ENCODE measurements around the gene MANBA. TPM values are rescaled to one million over a fixed set of nuclear protein-coding genes. Genes with fewer than 3 reads are reported as not detected.
"Not testable (repeated sequence)": the region's sequence is repeated elsewhere in the genome, so short reads cannot be mapped to it uniquely, and the experiment has no call there.

The MANBA gene
- total RNA-seq, 1 donor from 2014 or later: 9.7 TPM

DNA sequence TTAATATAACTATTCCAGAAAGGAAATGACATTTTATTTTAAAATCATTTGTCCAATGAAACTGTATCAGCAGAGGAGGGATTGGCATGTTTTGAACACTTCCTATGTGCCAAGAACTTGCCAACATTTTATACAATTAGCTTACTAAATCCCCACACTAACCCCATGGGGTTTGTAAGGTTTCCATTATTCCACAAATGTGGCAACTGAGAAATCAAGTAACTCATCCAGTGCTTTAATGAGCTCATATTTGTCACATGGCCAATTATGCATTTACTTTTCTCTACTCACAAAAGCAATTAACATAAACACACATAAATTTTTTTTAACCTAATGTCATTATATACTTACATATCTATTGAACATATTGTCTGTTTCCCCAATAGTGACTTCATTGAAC is 37.3 kb downstream of the MANBA start:
- Histone ChIP-seq H3K27ac (peak overlapping the region in 1 of 2 donors; percentile 20), H3K4me1 (peaks cover 0 to 7% of the 10 kb centered on the region in 2 donors), H3K9me3 (no peaks in the 10 kb centered on the region), H3K36me3 (peaks cover 2 to 13% of the 10 kb centered on the region in 2 donors), H3K27me3 (no peaks in the 10 kb centered on the region), H3K4me3 (no peak overlapping the region)
- TF ChIP-seq CTCF (IDR thresholded peaks at IDR 0.05): no peak
- intact Hi-C loops (cut with DNase I): no loop called here
- DNase-seq (ENCODE audit: low spot score in 2 of 2): no peak

GRCh38 chr4:102722740-102723139 is 38.0 kb downstream of the MANBA start:
- Histone ChIP-seq H3K4me1 (peaks cover 0 to 7% of the 10 kb centered on the region in 2 donors), H3K27me3 (no peaks in the 10 kb centered on the region), H3K27ac (peak overlapping the region; percentile 20 to 65), H3K4me3 (no peak overlapping the region), H3K36me3 (peaks cover 2 to 13% of the 10 kb centered on the region in 2 donors), H3K9me3 (no peaks in the 10 kb centered on the region)
- DNase-seq (ENCODE audit: low spot score in 2 of 2): no peak
- no peak for TF ChIP-seq CTCF (IDR thresholded peaks at IDR 0.05)
- intact Hi-C loops (cut with DNase I): no loop called here

GRCh38 chr4:102718833-102719575 is 41.8 kb downstream of the MANBA start:
- H3K27me3 ChIP-seq; H3K4me1 ChIP-seq; H3K9me3 ChIP-seq; intact Hi-C loops (cut with DNase I); H3K27ac ChIP-seq; DNase-seq (ENCODE audit: low spot score in 2 of 2); H3K4me3 ChIP-seq: not testable (repeated sequence)
- peaks cover 2 to 18% of the 10 kb centered on the region in 2 donors for H3K36me3 ChIP-seq

DNA sequence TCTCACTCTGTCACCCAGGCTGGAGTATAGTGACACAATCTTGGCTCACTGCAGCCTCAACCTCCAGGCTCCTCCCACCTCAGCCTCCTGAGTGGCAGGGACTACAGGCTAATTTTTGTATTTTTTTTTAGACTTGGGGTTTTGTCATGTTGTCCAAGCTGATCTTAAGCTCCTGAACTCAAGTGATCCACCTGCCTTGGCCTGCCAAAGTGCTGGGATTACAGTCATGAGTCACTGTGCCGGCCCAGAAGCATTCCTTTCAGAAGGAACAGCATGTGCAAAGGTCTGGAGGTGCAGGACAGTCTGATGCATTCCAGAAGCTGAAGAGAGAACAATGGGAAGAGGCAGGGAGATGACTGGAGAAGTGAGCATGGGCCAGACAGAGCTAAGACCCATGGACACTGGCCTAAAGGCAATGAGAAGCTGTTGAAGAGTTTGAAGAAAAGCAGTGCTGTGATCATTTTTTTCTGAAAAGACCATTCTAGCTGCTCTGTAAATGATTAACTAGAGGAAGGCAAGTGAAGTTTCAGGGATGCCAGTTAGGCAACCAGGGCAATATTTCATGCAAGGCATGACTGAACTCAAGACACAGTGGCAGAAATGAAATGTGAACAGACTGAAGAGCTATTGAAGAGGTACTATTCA is 43.2 kb downstream of the MANBA start:
- Histone ChIP-seq H3K36me3 (peaks cover 2 to 18% of the 10 kb centered on the region in 2 donors), H3K9me3 (no peaks in the 10 kb centered on the region), H3K27ac (no peak overlapping the region), H3K4me1 (no peaks in the 10 kb centered on the region), H3K4me3 (no peak overlapping the region), H3K27me3 (no peaks in the 10 kb centered on the region)
- no peak for TF ChIP-seq CTCF (IDR thresholded peaks at IDR 0.05)
- intact Hi-C loops (cut with DNase I): no loop called here
- no peak for DNase-seq (ENCODE audit: low spot score in 2 of 2)

- Histone ChIP-seq H3K27me3 (no peaks in the 10 kb centered on the region), H3K4me1 (no peaks in the 10 kb centered on the region), H3K27ac (no peak overlapping the region), H3K36me3 (peaks cover 0 to 12% of the 10 kb centered on the region in 2 donors), H3K4me3 (no peak overlapping the region), H3K9me3 (no peaks in the 10 kb centered on the region)
- no peak for TF ChIP-seq CTCF (IDR thresholded peaks at IDR 0.05)
- DNase-seq (ENCODE audit: low spot score in 2 of 2): no peak
- intact Hi-C loops (cut with DNase I): no loop called here
Observed at GRCh38 chr4:102715057-102715456, 45.7 kb downstream of the MANBA start.

- H3K9me3 ChIP-seq; intact Hi-C loops (cut with DNase I); DNase-seq (ENCODE audit: low spot score in 2 of 2); H3K36me3 ChIP-seq; H3K4me1 ChIP-seq; H3K4me3 ChIP-seq; H3K27me3 ChIP-seq: not testable (repeated sequence)
- peak overlapping the region in 1 of 2 donors; percentile 16 for H3K27ac ChIP-seq
Observed at GRCh38 chr4:102713774-102714173, 47.0 kb downstream of the MANBA start.

Measured in ascending aorta (tissue), 2 donors.